GM12891 (cell line): ENCODE results near the gene CNTFR.

Experiments used
- PAX5 ChIP-seq: IDR thresholded peaks from 2 replicates; pipeline ENCODE4 v1.6.1; 2011; ENCODE audit warnings: low read length, moderate library complexity, mild to moderate bottlenecking; ENCODE audit not compliant: insufficient read depth, severe bottlenecking
- POLR2A ChIP-seq: IDR thresholded peaks from 2 replicates; pipeline ENCODE4 v1.6.1; 2011; ENCODE audit warnings: low read depth, low read length, control low read depth
- POLR2AphosphoS5 ChIP-seq: IDR thresholded peaks from 2 replicates; pipeline ENCODE4 v1.6.1; 2011; ENCODE audit warnings: low read depth, low read length, control low read depth
- POU2F2 ChIP-seq: IDR thresholded peaks from 2 replicates; pipeline ENCODE4 v1.6.1; 2011; ENCODE audit warnings: low read depth, mild to moderate bottlenecking, control low read depth, low read length, moderate library complexity
- SPI1 ChIP-seq: IDR thresholded peaks from 2 replicates; pipeline ENCODE4 v1.6.1; 2011; ENCODE audit warnings: low read depth, low read length, control low read depth
- TAF1 ChIP-seq: IDR thresholded peaks from 2 replicates; pipeline ENCODE4 v1.6.1; 2011; ENCODE audit warnings: low read depth, low read length, control low read depth

- TF ChIP-seq POLR2AphosphoS5 (no peak), POLR2A (no peak), TAF1 (no peak), SPI1 (no peak), PAX5 (no peak), POU2F2 (no peak)
Observed at GRCh38 chr9:34514816-34515215, 74.7 kb downstream of the CNTFR start.
